SK-N-MC (cell line): Measurements from ENCODE around the gene ATXN7L1.
"Not testable (repeated sequence)": the region's sequence is repeated elsewhere in the genome, so short reads cannot be mapped to it uniquely, and the experiment has no call there.

Experiments used
- DNase-seq: peaks from one replicate; pipeline ENCODE4 v3.0.0-alpha.2; 2011; ENCODE audit warnings: low read depth, low spot score
- H3K27ac ChIP-seq: fragments of 200-600 bp; sonication (generic); 2 replicates; pipeline ENCODE4 v1.5.1; 2016; ENCODE audit warnings: mixed run types
- H3K36me3 ChIP-seq: fragments of 200-600 bp; sonication (generic); 2 replicates; pipeline ENCODE4 v1.6.1; 2017; ENCODE audit warnings: antibody characterized with exemption, low read length, mixed read lengths; ENCODE audit not compliant: insufficient read depth
- H3K4me3 ChIP-seq: fragments of 200-600 bp; sonication (generic); 2 replicates; pipeline ENCODE4 v1.5.1; 2016
- H3K9ac ChIP-seq: fragments of 200-600 bp; sonication (generic); 2 replicates; pipeline ENCODE4 v1.8.0; 2017; ENCODE audit warnings: mixed run types, mixed read lengths; ENCODE audit not compliant: insufficient read length
- H3K9me3 ChIP-seq: fragments of 200-600 bp; sonication (generic); 2 replicates; pipeline ENCODE4 v1.6.1; 2017; ENCODE audit warnings: low read depth, mild to moderate bottlenecking, antibody characterized with exemption, low read length, moderate library complexity, mixed read lengths
- EZH2 ChIP-seq: fragments of 200-600 bp; sonication (generic); IDR thresholded peaks from one replicate; pipeline ENCODE4 v1.6.1; 2017; ENCODE audit warnings: antibody characterized with exemption
- FOXP2 ChIP-seq: optimal IDR thresholded peaks from 2 replicates; pipeline ENCODE3; 2011; ENCODE audit warnings: mild to moderate bottlenecking, moderate library complexity; ENCODE audit not compliant: insufficient read depth; ENCODE audit errors: extremely low read length, control extremely low read depth
- POLR2AphosphoS5 ChIP-seq: IDR thresholded peaks from 2 replicates; pipeline ENCODE4 v1.6.1; 2012; ENCODE audit warnings: mild to moderate bottlenecking, low read depth, low read length, borderline replicate concordance

The ATXN7L1 gene

GRCh38 chr7:105718511-105718925 is 157.9 kb downstream of the ATXN7L1 start:
- Histone ChIP-seq H3K9ac (no peak overlapping the region), H3K36me3 (no peaks in the 10 kb centered on the region), H3K27ac (no peak overlapping the region), H3K4me3 (no peak overlapping the region), H3K9me3 (no peaks in the 10 kb centered on the region)
- no peak for DNase-seq
- TF ChIP-seq POLR2AphosphoS5: no peak
- TF ChIP-seq EZH2: no peak
- TF ChIP-seq FOXP2: no peak

- DNase-seq: no peak
- no peak overlapping the region for H3K27ac ChIP-seq
- H3K4me3 ChIP-seq: no peak overlapping the region
- TF ChIP-seq FOXP2 (no peak), EZH2 (no peak), POLR2AphosphoS5 (no peak)
- no peak overlapping the region for H3K9ac ChIP-seq
- peaks cover 8% of the 10 kb centered on the region; the same call in 1 of the 2 replicates for H3K9me3 ChIP-seq
- H3K36me3 ChIP-seq: no peaks in the 10 kb centered on the region
Measured at GRCh38 chr7:105715528-105715927, 160.9 kb downstream of the ATXN7L1 start.

- no peak for TF ChIP-seq EZH2
- TF ChIP-seq FOXP2: no peak
- TF ChIP-seq POLR2AphosphoS5: no peak
- Histone ChIP-seq H3K36me3 (no peaks in the 10 kb centered on the region), H3K27ac (no peak overlapping the region), H3K9ac (no peak overlapping the region), H3K9me3 (peaks cover 8% of the 10 kb centered on the region; the same call in 1 of the 2 replicates), H3K4me3 (no peak overlapping the region)
- no peak for DNase-seq
Measured at GRCh38 chr7:105713488-105714465, 162.6 kb downstream of the ATXN7L1 start.

- DNase-seq: no peak
- Histone ChIP-seq H3K9me3 (peaks cover 8% of the 10 kb centered on the region; the same call in 1 of the 2 replicates), H3K36me3 (no peaks in the 10 kb centered on the region)
Measured at GRCh38 chr7:105712877-105713276, 163.5 kb downstream of the ATXN7L1 start.

GRCh38 chr7:105711726-105712402 is 164.5 kb downstream of the ATXN7L1 start:
- peaks cover 8% of the 10 kb centered on the region; the same call in 1 of the 2 replicates for H3K9me3 ChIP-seq
- no peak overlapping the region for H3K4me3 ChIP-seq
- no peak for DNase-seq
- no peaks in the 10 kb centered on the region; the same call in 1 of the 2 replicates for H3K36me3 ChIP-seq
- no peak overlapping the region for H3K27ac ChIP-seq
- no peak overlapping the region for H3K9ac ChIP-seq
- no peak for TF ChIP-seq FOXP2
- TF ChIP-seq POLR2AphosphoS5: no peak
- TF ChIP-seq EZH2: no peak

More at GRCh38 chr7:105712877-105713276, 163.5 kb downstream of the ATXN7L1 start:
- no peak for TF ChIP-seq POLR2AphosphoS5
- no peak for TF ChIP-seq FOXP2
- TF ChIP-seq EZH2: no peak
- Histone ChIP-seq H3K27ac (no peak overlapping the region), H3K4me3 (no peak overlapping the region), H3K9ac (no peak overlapping the region)

- not testable (repeated sequence) for H3K27ac ChIP-seq, H3K4me3 ChIP-seq, DNase-seq, H3K36me3 ChIP-seq, H3K9ac ChIP-seq, H3K9me3 ChIP-seq
Measured at GRCh38 chr7:105710720-105711119, 165.7 kb downstream of the ATXN7L1 start.

- peaks cover 2% of the 10 kb centered on the region; the same call in 1 of the 2 replicates for H3K36me3 ChIP-seq
- H3K9me3 ChIP-seq: peaks cover 8% of the 10 kb centered on the region; the same call in 1 of the 2 replicates
- DNase-seq: no peak
- H3K9ac ChIP-seq: no peak overlapping the region
- H3K4me3 ChIP-seq: no peak overlapping the region
- TF ChIP-seq EZH2 (no peak), POLR2AphosphoS5 (no peak), FOXP2 (no peak)
- peak overlapping the region; percentile 58; the same call in 1 of the 2 replicates for H3K27ac ChIP-seq
Measured at GRCh38 chr7:105708763-105709080, 167.7 kb downstream of the ATXN7L1 start.
